GM20000 (cell line): ENCODE data around the gene NOL11.

ENCODE experiments used
- DNase-seq: peaks from one replicate; pipeline ENCODE4 v3.0.0; 2012; ENCODE audit warnings: low spot score
- TF ChIP-seq, protein P1 (sequence below): IDR thresholded peaks from 2 replicates; pipeline ENCODE4 v1.5.1; 2012; ENCODE audit warnings: mild to moderate bottlenecking, control low read depth; ENCODE audit errors: extremely low read depth, missing control alignments

The NOL11 gene

DNA sequence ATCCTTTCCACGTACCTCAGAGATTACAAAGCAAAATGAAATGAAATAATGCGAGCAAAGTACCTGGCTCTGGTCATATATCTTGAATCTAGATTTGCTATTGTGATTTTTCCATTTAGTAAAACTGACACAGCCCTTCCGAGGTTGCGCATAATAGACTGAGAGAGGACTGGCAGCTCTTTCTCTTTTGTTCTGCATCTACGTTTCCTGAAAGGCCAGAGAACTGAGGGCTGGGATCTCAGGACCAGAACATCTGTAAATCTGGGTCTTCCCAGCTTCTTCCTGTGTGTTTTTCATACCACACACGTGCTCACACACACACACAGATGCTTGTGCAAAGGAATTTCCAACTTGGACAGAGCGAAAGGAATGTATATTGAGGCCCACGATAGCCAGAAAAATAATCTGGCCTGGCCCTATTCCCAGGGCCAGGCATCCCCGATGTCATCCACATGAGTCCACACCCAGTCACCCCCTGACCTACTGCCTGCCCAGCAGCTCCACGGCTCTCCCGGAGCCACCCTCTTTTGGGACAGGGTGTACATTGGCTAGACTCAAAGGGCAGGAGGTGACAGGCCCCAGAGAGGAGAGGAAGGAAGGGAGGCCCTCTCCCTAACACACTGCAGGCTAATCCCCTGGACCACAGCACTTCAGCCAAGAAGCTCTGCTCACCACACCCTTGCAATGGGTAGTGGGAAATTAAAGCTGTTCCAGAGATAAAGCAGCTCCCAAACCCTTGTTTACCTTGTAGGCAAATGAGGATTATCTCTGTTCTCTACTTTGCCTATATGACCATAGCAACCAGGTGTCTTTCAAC, 41.8 kb downstream of the NOL11 start:
- DNase-seq: no peak

DNA sequence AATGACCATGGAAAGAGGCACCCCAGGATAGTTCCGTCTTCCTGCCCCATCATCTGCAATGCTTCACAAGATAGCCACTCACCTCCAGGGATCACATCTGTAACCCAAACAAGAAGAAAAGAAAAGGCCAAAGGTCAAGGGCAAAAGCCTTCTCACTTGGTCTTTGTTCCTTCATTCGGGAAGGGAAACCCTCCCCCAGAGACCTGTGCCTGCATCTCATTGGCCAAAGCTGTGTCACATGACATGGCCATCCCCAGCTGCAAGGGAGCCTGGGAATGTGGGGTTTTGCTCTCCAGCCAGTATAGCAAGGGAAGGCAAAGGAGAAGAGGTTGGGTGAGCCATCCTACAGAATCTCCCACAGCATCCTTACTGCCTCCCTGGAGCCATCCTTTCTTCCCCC, 47.9 kb downstream of the NOL11 start:
- TF ChIP-seq, protein P1, sequence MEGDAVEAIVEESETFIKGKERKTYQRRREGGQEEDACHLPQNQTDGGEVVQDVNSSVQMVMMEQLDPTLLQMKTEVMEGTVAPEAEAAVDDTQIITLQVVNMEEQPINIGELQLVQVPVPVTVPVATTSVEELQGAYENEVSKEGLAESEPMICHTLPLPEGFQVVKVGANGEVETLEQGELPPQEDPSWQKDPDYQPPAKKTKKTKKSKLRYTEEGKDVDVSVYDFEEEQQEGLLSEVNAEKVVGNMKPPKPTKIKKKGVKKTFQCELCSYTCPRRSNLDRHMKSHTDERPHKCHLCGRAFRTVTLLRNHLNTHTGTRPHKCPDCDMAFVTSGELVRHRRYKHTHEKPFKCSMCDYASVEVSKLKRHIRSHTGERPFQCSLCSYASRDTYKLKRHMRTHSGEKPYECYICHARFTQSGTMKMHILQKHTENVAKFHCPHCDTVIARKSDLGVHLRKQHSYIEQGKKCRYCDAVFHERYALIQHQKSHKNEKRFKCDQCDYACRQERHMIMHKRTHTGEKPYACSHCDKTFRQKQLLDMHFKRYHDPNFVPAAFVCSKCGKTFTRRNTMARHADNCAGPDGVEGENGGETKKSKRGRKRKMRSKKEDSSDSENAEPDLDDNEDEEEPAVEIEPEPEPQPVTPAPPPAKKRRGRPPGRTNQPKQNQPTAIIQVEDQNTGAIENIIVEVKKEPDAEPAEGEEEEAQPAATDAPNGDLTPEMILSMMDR: no peak
- DNase-seq: no peak

More for the DNA sequence above, 41.8 kb downstream of the NOL11 start:
- TF ChIP-seq, protein P1: no peak

DNA sequence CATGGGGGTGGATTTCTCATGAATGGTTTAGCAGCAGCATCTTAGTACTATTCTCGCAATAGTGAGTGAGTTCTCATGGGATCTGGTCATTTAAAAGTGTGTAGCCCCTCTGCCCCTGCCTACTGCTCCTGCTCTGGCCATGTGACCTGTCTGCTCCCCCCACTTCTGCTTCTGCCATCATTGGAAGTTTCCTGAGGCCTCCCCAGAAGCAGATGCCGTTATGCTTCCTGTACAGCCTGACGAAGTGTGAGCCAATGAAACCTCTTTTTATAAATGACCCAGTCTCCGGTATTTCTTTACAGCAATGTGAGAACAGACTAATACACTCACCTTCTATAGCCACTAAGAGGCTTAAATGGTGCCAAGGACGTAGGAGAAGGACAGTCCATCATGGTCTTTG, 51.5 kb downstream of the NOL11 start:
- no peak for DNase-seq
- TF ChIP-seq, protein P1: no peak

DNA sequence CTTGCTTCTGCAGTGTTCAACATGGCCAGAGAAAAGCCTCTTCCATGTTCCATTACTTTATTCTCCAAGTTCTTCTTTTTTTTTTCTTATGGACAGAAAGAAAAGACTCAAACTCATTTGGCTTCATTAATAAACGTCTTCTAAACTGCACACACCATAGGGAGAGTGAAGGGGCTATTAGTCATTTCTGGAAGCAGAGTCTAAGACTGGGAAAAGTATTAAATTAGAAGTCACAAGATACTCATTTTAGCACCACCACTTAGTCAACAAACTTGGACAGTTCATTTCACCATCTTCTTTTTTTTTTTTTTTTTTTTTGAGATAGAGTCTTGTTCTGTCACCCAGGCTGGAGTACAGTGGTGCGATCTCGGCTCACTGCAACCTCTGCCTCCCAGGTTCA, 52.8 kb downstream of the NOL11 start:
- TF ChIP-seq, protein P1: no peak

DNA sequence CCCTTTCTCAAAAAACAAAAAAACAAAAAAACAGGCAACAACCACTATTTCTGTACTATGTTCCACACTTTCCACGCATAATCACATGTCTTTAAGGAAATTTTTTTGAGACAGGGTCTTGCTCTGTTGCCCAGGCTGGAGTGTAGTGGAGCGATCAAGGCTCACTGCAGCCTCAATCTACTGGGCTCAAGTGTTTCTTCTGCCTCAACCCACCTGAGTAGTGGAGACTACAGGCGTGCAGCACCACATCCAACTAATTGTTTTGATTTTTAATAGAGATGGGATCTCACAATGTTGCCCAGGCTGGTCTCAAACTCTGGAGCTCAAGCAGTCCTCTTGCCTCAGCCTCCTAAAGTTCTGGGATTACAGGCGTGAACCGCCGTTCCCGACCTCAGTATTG, 54.9 kb downstream of the NOL11 start:
- no peak for DNase-seq
- TF ChIP-seq, protein P1: no peak

More for the DNA sequence above, 52.8 kb downstream of the NOL11 start:
- DNase-seq: no peak

DNA sequence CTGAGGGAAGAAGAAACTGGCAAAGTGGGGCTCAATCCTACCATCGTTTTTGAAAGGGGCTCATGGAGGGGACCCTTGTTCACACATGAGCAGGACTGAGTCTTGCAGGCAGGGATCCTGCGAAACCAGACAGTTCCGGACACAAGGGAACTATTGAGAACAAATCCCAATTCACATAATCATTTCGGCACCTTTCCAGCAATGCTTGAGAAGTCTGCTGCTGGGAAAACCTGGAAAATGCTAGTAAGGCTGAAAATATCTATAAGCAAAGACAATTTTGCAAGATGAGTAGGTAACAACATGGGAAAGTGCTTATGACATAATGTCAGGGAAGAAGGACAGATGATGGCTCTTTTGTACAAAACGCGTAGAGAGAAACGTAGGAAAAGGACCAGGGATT, 55.5 kb downstream of the NOL11 start:
- TF ChIP-seq, protein P1: no peak
- no peak for DNase-seq

DNA sequence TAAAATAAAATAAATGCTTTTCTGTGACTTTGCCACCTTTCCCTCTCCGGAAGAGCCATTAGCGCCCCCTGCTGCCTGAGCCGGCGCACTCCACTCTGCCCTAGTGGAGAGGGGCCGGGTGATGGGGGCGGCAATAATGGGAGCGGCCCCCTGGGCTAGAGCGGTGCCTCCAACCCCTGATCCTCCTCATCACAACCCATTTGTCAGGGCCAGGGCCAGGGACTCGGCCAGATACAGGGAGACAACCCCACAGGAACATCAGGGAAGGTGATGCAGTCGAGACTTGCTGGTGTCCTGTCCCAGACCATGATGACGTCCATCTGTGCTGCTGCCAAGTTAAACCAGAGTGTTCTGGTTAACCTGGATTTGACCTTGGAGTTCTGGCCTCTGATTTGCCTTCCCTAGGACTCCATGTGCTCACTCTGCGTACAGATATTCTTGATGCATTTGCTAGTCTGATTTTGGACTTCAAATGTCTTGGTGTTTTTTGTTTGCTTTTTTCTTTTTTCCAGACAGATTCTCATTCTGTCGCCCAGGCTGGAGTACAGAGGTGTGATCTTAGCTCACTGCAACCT, 61.4 kb downstream of the NOL11 start:
- DNase-seq: peak; percentile 42
- TF ChIP-seq, protein P1: peak; percentile 52
